GM23338 (cell line): ENCODE measurements around the gene FAHD1.

Experiments used
- CREB1 ChIP-seq: fragments of 250-450 bp; sonication (Bioruptor Pico); IDR thresholded peaks from 2 replicates; pipeline ENCODE4 v1.5.0; 2020; ENCODE audit warnings: low read depth, mild to moderate bottlenecking, moderate library complexity
- ETS1 ChIP-seq: IDR thresholded peaks from 2 replicates; pipeline ENCODE4 v1.6.1; 2016; ENCODE audit warnings: antibody characterized with exemption
- EZH2 ChIP-seq: fragments of 200-600 bp; sonication (generic); IDR thresholded peaks from one replicate; pipeline ENCODE4 v1.8.0; 2017; ENCODE audit warnings: antibody characterized with exemption, mild to moderate bottlenecking, low read depth; ENCODE audit not compliant: unreplicated experiment
- EZH2phosphoT487 ChIP-seq: fragments of 200-600 bp; sonication (generic); IDR thresholded peaks from one replicate; pipeline ENCODE4 v1.8.1; 2018; ENCODE audit warnings: antibody characterized with exemption; ENCODE audit not compliant: unreplicated experiment
- JUNB ChIP-seq: IDR thresholded peaks from one replicate; pipeline ENCODE4 v1.6.1; 2016; ENCODE audit warnings: antibody characterized with exemption; ENCODE audit not compliant: unreplicated experiment
- POLR2AphosphoS5 ChIP-seq: IDR thresholded peaks from 2 replicates; pipeline ENCODE4 v1.6.1; 2016; ENCODE audit warnings: antibody characterized with exemption, low read depth
- STAT1 ChIP-seq: IDR thresholded peaks from one replicate; pipeline ENCODE4 v1.6.1; 2016; ENCODE audit warnings: antibody characterized with exemption; ENCODE audit not compliant: unreplicated experiment
- ZNF114 ChIP-seq: fragments of 250-450 bp; sonication (Bioruptor Pico); IDR thresholded peaks from 2 replicates; pipeline ENCODE4 v1.5.0; 2020; ENCODE audit warnings: mild to moderate bottlenecking, moderate library complexity
- ZNF331 ChIP-seq: fragments of 250-450 bp; sonication (Bioruptor Pico); IDR thresholded peaks from 2 replicates; pipeline ENCODE4 v1.5.0; 2020; ENCODE audit warnings: low read depth, mild to moderate bottlenecking, moderate library complexity
- ZNF462 ChIP-seq: fragments of 250-450 bp; sonication (Bioruptor Pico); IDR thresholded peaks from 2 replicates; pipeline ENCODE4 v1.5.0; 2020; ENCODE audit warnings: mild to moderate bottlenecking, moderate library complexity
- TF ChIP-seq, protein P1 (sequence below), 2 experiments: fragments of 200-600 bp in 1 of 2; sonication (generic) in 1 of 2; conservative IDR thresholded peaks; 2 replicates each; pipeline versions ENCODE4 v1.5.1 to v1.6.1; 2016 to 2017; ENCODE audit warnings: antibody characterized with exemption in 2 of 2, low read depth in 2 of 2, mild to moderate bottlenecking in 2 of 2, moderate library complexity in 1 of 2
- TF ChIP-seq, protein P2 (sequence below): IDR thresholded peaks from one replicate; pipeline ENCODE4 v1.6.1; 2018; ENCODE audit warnings: antibody characterized with exemption; ENCODE audit not compliant: unreplicated experiment

- TF ChIP-seq POLR2AphosphoS5 = no peak
- TF ChIP-seq, protein P1, sequence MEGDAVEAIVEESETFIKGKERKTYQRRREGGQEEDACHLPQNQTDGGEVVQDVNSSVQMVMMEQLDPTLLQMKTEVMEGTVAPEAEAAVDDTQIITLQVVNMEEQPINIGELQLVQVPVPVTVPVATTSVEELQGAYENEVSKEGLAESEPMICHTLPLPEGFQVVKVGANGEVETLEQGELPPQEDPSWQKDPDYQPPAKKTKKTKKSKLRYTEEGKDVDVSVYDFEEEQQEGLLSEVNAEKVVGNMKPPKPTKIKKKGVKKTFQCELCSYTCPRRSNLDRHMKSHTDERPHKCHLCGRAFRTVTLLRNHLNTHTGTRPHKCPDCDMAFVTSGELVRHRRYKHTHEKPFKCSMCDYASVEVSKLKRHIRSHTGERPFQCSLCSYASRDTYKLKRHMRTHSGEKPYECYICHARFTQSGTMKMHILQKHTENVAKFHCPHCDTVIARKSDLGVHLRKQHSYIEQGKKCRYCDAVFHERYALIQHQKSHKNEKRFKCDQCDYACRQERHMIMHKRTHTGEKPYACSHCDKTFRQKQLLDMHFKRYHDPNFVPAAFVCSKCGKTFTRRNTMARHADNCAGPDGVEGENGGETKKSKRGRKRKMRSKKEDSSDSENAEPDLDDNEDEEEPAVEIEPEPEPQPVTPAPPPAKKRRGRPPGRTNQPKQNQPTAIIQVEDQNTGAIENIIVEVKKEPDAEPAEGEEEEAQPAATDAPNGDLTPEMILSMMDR (conservative IDR thresholded peaks at IDR 0.05; ENCODE audit: low read depth in 2 of 2) = no peak
- TF ChIP-seq, protein P2, sequence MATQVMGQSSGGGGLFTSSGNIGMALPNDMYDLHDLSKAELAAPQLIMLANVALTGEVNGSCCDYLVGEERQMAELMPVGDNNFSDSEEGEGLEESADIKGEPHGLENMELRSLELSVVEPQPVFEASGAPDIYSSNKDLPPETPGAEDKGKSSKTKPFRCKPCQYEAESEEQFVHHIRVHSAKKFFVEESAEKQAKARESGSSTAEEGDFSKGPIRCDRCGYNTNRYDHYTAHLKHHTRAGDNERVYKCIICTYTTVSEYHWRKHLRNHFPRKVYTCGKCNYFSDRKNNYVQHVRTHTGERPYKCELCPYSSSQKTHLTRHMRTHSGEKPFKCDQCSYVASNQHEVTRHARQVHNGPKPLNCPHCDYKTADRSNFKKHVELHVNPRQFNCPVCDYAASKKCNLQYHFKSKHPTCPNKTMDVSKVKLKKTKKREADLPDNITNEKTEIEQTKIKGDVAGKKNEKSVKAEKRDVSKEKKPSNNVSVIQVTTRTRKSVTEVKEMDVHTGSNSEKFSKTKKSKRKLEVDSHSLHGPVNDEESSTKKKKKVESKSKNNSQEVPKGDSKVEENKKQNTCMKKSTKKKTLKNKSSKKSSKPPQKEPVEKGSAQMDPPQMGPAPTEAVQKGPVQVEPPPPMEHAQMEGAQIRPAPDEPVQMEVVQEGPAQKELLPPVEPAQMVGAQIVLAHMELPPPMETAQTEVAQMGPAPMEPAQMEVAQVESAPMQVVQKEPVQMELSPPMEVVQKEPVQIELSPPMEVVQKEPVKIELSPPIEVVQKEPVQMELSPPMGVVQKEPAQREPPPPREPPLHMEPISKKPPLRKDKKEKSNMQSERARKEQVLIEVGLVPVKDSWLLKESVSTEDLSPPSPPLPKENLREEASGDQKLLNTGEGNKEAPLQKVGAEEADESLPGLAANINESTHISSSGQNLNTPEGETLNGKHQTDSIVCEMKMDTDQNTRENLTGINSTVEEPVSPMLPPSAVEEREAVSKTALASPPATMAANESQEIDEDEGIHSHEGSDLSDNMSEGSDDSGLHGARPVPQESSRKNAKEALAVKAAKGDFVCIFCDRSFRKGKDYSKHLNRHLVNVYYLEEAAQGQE = no peak
- no peak for TF ChIP-seq EZH2
- no peak for TF ChIP-seq EZH2phosphoT487
- no peak for TF ChIP-seq ETS1
- no peak for TF ChIP-seq CREB1
- no peak for TF ChIP-seq ZNF331 (CRISPR knock-in tag)
- no peak for TF ChIP-seq JUNB
- no peak for TF ChIP-seq ZNF114
- TF ChIP-seq STAT1 = no peak
- no peak for TF ChIP-seq ZNF462 (CRISPR knock-in tag)
Measured at GRCh38 chr16:1857433-1858097, 30.6 kb downstream of the FAHD1 start.
